ENCODE results near the gene PTPRJ. TPM values are rescaled to one million over a fixed set of nuclear protein-coding genes. Genes with fewer than 3 reads are reported as not detected.

PTPRJ gene
- total RNA-seq, 1 experiment from 2014 or later, result 11.0 TPM

DNA sequence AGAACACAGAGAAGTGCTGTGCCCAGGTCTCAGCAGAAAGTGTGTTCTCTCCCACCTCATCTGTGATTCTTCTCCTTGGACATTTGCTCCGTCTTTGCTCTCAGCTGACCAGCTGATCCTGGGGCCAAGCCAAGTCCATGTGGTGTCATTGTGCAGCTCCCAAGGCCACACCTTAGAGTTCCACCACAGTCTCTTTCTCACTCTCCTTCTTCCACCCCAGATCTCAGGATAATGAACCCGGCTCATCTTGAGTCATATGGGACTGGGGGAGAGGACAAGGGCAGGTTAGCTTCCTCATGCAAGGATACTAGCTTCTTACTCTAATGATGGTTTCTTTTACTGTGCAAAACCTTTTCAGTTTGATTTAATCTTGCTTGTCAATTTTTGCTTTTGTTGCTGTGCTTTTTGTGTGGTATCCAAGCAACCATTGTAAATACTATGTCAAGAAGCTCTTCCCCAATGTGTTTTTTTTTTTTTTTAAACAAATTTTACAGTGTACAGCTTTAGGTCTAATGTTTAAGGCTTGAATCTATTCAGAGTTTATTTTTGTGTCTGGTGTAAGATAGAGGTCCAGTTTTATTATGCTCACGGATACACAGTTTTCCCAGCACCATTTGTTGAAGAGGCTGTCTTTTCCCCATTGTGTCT lies 161.2 kb downstream of the PTPRJ start:
- no peaks in the 10 kb centered on the region for H3K27me3 ChIP-seq (replicated peaks; ENCODE audit: control insufficient read depth, insufficient read depth, low read length)
- H3K9me3 Mint-ChIP-seq (ENCODE audit: unreplicated experiment), result no peaks in the 10 kb centered on the region
- ChIA-PET CTCF (no interaction called here), POLR2A (no interaction called here)
- H3K9me3 ChIP-seq, result no peaks in the 10 kb centered on the region
- no peak overlapping the region for H3K4me3 ChIP-seq (ENCODE audit: low read depth, low read length)
- H3K4me1 ChIP-seq, result no peaks in the 10 kb centered on the region
- TF ChIP-seq, protein P1, sequence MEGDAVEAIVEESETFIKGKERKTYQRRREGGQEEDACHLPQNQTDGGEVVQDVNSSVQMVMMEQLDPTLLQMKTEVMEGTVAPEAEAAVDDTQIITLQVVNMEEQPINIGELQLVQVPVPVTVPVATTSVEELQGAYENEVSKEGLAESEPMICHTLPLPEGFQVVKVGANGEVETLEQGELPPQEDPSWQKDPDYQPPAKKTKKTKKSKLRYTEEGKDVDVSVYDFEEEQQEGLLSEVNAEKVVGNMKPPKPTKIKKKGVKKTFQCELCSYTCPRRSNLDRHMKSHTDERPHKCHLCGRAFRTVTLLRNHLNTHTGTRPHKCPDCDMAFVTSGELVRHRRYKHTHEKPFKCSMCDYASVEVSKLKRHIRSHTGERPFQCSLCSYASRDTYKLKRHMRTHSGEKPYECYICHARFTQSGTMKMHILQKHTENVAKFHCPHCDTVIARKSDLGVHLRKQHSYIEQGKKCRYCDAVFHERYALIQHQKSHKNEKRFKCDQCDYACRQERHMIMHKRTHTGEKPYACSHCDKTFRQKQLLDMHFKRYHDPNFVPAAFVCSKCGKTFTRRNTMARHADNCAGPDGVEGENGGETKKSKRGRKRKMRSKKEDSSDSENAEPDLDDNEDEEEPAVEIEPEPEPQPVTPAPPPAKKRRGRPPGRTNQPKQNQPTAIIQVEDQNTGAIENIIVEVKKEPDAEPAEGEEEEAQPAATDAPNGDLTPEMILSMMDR (IDR thresholded peaks at IDR 0.05; ENCODE audit: insufficient read depth in 1 of 2, low read depth in 1 of 2, low read length in 1 of 2, severe bottlenecking in 1 of 2, unreplicated experiment in 1 of 2), result no peak
- no TSS peak for BruUV-seq (replicated peaks)
- no peak overlapping the region for H3K27ac Mint-ChIP-seq (ENCODE audit: unreplicated experiment)
- no peaks in the 10 kb centered on the region for H3K36me3 Mint-ChIP-seq (ENCODE audit: insufficient read depth, unreplicated experiment)
- H3K27me3 Mint-ChIP-seq (ENCODE audit: insufficient read depth, unreplicated experiment), result no peaks in the 10 kb centered on the region
- intact Hi-C loops (cut with micrococcal nuclease; ENCODE audit: unreplicated experiment), result no loop called here
- no peak overlapping the region for H3K4me3 Mint-ChIP-seq (ENCODE audit: unreplicated experiment)
- H3K4me1 Mint-ChIP-seq (ENCODE audit: low read depth, unreplicated experiment), result no peaks in the 10 kb centered on the region
- no peaks in the 10 kb centered on the region for H3K36me3 ChIP-seq (ENCODE audit: control insufficient read depth, insufficient read depth, low read length)
- no peak for DNase-seq

DNA sequence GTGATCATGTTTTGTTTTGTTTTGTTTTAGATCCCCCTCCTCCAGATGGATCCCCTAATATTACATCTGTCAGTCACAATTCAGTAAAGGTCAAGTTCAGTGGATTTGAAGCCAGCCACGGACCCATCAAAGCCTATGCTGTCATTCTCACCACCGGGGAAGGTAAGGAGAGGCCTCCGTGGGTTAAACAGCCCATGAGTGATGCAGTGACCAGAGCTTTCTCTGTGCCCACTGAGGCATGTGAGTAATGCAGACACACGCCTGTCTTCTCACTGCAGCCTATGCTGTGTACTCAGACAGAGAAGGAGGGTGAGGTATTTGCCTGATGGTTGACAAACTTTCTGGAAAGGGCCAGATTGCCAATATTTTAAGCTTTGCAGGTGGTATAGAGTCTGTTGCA lies 162.5 kb downstream of the PTPRJ start:
- POLR2A ChIA-PET, result no interaction called here
- CTCF ChIA-PET, result no interaction called here
- H3K36me3 ChIP-seq (ENCODE audit: control insufficient read depth, insufficient read depth, low read length), result no peaks in the 10 kb centered on the region

DNA sequence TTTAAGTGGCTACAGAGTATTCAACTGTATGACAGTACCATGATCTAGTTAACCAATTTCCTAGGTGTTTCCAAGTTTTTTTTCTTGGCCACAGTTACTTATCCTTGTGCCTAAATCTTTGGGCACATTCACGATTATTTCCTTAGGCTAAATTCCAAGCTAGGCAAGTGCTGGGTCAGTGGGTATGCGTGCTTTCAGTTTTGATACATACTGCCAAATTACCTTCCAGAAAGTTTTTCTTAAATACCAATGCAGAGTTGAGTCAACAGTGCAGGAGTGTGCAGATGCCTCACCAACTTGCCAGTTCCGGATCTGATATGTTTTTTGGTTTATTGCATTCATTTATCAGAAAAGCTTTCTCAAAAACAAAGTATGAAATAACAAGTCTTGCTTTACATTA lies 168.4 kb downstream of the PTPRJ start:
- H3K4me1 ChIP-seq, result no peaks in the 10 kb centered on the region
- CTCF ChIA-PET, result no interaction called here
- H3K27me3 ChIP-seq (replicated peaks; ENCODE audit: control insufficient read depth, insufficient read depth, low read length), result no peaks in the 10 kb centered on the region
- no peak overlapping the region for H3K4me3 ChIP-seq (ENCODE audit: low read depth, low read length)
- H3K36me3 Mint-ChIP-seq (ENCODE audit: insufficient read depth, unreplicated experiment), result no peaks in the 10 kb centered on the region
- no peak for DNase-seq
- BruUV-seq (replicated peaks), result no TSS peak
- intact Hi-C loops (cut with micrococcal nuclease; ENCODE audit: unreplicated experiment), result no loop called here
- no peak overlapping the region for H3K27ac Mint-ChIP-seq (ENCODE audit: unreplicated experiment)
- H3K4me1 Mint-ChIP-seq (ENCODE audit: low read depth, unreplicated experiment), result no peaks in the 10 kb centered on the region
- TF ChIP-seq, protein P1 (IDR thresholded peaks at IDR 0.05; ENCODE audit: insufficient read depth in 1 of 2, low read depth in 1 of 2, low read length in 1 of 2, severe bottlenecking in 1 of 2, unreplicated experiment in 1 of 2), result no peak
- no peak overlapping the region for H3K4me3 Mint-ChIP-seq (ENCODE audit: unreplicated experiment)
- no peaks in the 10 kb centered on the region for H3K9me3 Mint-ChIP-seq (ENCODE audit: unreplicated experiment)
- POLR2A ChIA-PET, result interaction anchor here (0.5 kb wide), 1 partner anchor 23 kb away, joined by 4 read pairs; no protein-coding TSS in a partner anchor
- no peaks in the 10 kb centered on the region for H3K27me3 Mint-ChIP-seq (ENCODE audit: insufficient read depth, unreplicated experiment)
- H3K9me3 ChIP-seq, result peaks cover 4% of the 10 kb centered on the region; the same call in 1 of the 2 replicates
- no peaks in the 10 kb centered on the region for H3K36me3 ChIP-seq (ENCODE audit: control insufficient read depth, insufficient read depth, low read length)

More for the DNA sequence above, 162.5 kb downstream of the PTPRJ start:
- DNase-seq, result no peak
- H3K27ac Mint-ChIP-seq (ENCODE audit: unreplicated experiment), result no peak overlapping the region
- no peaks in the 10 kb centered on the region for H3K27me3 Mint-ChIP-seq (ENCODE audit: insufficient read depth, unreplicated experiment)
- H3K4me1 ChIP-seq, result no peaks in the 10 kb centered on the region
- no TSS peak for BruUV-seq (replicated peaks)
- H3K27me3 ChIP-seq (replicated peaks; ENCODE audit: control insufficient read depth, insufficient read depth, low read length), result no peaks in the 10 kb centered on the region
- H3K4me1 Mint-ChIP-seq (ENCODE audit: low read depth, unreplicated experiment), result no peaks in the 10 kb centered on the region
- no peaks in the 10 kb centered on the region for H3K9me3 ChIP-seq
- H3K4me3 Mint-ChIP-seq (ENCODE audit: unreplicated experiment), result no peak overlapping the region
- TF ChIP-seq, protein P1 (IDR thresholded peaks at IDR 0.05; ENCODE audit: insufficient read depth in 1 of 2, low read depth in 1 of 2, low read length in 1 of 2, severe bottlenecking in 1 of 2, unreplicated experiment in 1 of 2), result no peak
- intact Hi-C loops (cut with micrococcal nuclease; ENCODE audit: unreplicated experiment), result no loop called here
- no peaks in the 10 kb centered on the region for H3K36me3 Mint-ChIP-seq (ENCODE audit: insufficient read depth, unreplicated experiment)
- no peaks in the 10 kb centered on the region for H3K9me3 Mint-ChIP-seq (ENCODE audit: unreplicated experiment)
- no peak overlapping the region for H3K4me3 ChIP-seq (ENCODE audit: low read depth, low read length)

Data from Caco-2 (cell line).